Panc1 (cell line): Measurements from ENCODE around the gene LPAR3. TPM values are rescaled to one million over a fixed set of nuclear protein-coding genes. Genes with fewer than 3 reads are reported as not detected.

Source experiments
- ATAC-seq: fragments of 200-7000 bp; cut with Tn5 transposase; 2 replicates; pipeline ENCODE4 v1.9.1; 2020; ENCODE audit warnings: mild to moderate bottlenecking, moderate library complexity
- BruUV-seq: library from RNA; stranded (reverse); fragments of 400-500 nt; replicated peaks from 2 replicates; lab custom pipeline; 2021; lab: Mats Ljungman, UMichigan
- CTCF ChIA-PET: fragments of 300-600 bp; sonication (Branson Sonifier 250); formaldehyde crosslinking; loops from one replicate; lab custom pipeline; 2022; ENCODE audit warnings: antibody characterized with exemption; lab: Charles Lee
- POLR2A ChIA-PET: fragments of 300-600 bp; sonication (Branson Sonifier 250); formaldehyde crosslinking; loops from one replicate; lab custom pipeline; 2022; ENCODE audit warnings: antibody characterized with exemption; lab: Charles Lee
- DNase-seq: peaks from one replicate; pipeline ENCODE4 v3.0.0-alpha.2; 2010; ENCODE audit warnings: low read depth, low spot score
- H3K27ac ChIP-seq: 2 replicates; pipeline ENCODE4 v1.5.1; 2011; ENCODE audit warnings: mild to moderate bottlenecking, low read length, inconsistent platforms
- H3K27me3 ChIP-seq: fragments of 200-500 bp; sonication (Bioruptor generic); 2 replicates; pipeline ENCODE4 v1.6.0; 2014; ENCODE audit warnings: low read length, inconsistent platforms; ENCODE audit not compliant: control insufficient read depth, insufficient read depth
- H3K36me3 ChIP-seq: fragments of 200-500 bp; sonication (Bioruptor generic); 2 replicates; pipeline ENCODE4 v1.5.1; 2014; ENCODE audit warnings: inconsistent platforms, mild to moderate bottlenecking, low read length, moderate library complexity; ENCODE audit not compliant: control insufficient read depth, insufficient read depth
- H3K4me1 ChIP-seq: 2 replicates; pipeline ENCODE4 v1.5.1; 2011; ENCODE audit warnings: inconsistent platforms, mild to moderate bottlenecking, low read length, moderate library complexity; ENCODE audit not compliant: control insufficient read depth, insufficient read depth
- H3K4me3 ChIP-seq, 2 experiments: 2 replicates each; pipeline ENCODE4 v1.5.1; 2011 to 2012; ENCODE audit warnings: low read depth in 2 of 2, low read length in 2 of 2, mild to moderate bottlenecking in 2 of 2, inconsistent platforms in 1 of 2, moderate library complexity in 1 of 2
- H3K9me3 ChIP-seq: fragments of 200-500 bp; sonication (Bioruptor generic); 2 replicates; pipeline ENCODE4 v1.5.1; 2014; ENCODE audit warnings: low read depth, mild to moderate bottlenecking, inconsistent platforms, low read length, moderate library complexity; ENCODE audit not compliant: control insufficient read depth, insufficient read depth
- POLR2AphosphoS5 ChIP-seq: IDR thresholded peaks from 2 replicates; pipeline ENCODE4 v1.6.1; 2012; ENCODE audit warnings: mild to moderate bottlenecking, low read depth, low read length, moderate library complexity
- SIN3A ChIP-seq: IDR thresholded peaks from 2 replicates; pipeline ENCODE4 v1.6.1; 2012; ENCODE audit warnings: low read depth, mild to moderate bottlenecking, low read length, moderate library complexity, borderline replicate concordance; ENCODE audit not compliant: insufficient read depth
- TCF7L2 ChIP-seq: IDR thresholded peaks from 2 replicates; pipeline ENCODE4 v1.6.1; 2011; ENCODE audit warnings: mild to moderate bottlenecking, low read depth, low read length, inconsistent platforms
- in situ Hi-C: cut with HindIII; loops from 2 replicates; pipeline ENCODE4 v1.10.0; 2016; ENCODE audit warnings: low sequenced_read_pairs, low pct_unique_long_range_greater_than_20kb
- intact Hi-C: fragments of 100-400 bp; cut with micrococcal nuclease; formaldehyde crosslinking; loops from one replicate; pipeline ENCODE4 v1.10.0; 2022; ENCODE audit not compliant: unreplicated experiment
- total RNA-seq: library from RNA; stranded (reverse); gene quantifications from one replicate; pipeline ENCODE4 v1.2.1, GENCODE V29; 2021; ENCODE audit not compliant: unreplicated experiment
- TF ChIP-seq, protein P1 (sequence below): fragments of 450-650 bp; IDR thresholded peaks from 2 replicates; pipeline ENCODE4 v1.5.1; 2017; ENCODE audit warnings: mild to moderate bottlenecking
- TF ChIP-seq, protein P2 (sequence below), 2 experiments: IDR thresholded peaks; 2 replicates each; pipeline ENCODE4 v1.6.1; 2011 to 2012; ENCODE audit warnings: low read depth in 2 of 2, control low read depth in 1 of 2, low read length in 1 of 2, mild to moderate bottlenecking in 1 of 2, moderate library complexity in 1 of 2; ENCODE audit not compliant: insufficient read depth in 1 of 2

The LPAR3 gene
- total RNA-seq, 1 experiment from 2014 or later, result 6.3 TPM

DNA sequence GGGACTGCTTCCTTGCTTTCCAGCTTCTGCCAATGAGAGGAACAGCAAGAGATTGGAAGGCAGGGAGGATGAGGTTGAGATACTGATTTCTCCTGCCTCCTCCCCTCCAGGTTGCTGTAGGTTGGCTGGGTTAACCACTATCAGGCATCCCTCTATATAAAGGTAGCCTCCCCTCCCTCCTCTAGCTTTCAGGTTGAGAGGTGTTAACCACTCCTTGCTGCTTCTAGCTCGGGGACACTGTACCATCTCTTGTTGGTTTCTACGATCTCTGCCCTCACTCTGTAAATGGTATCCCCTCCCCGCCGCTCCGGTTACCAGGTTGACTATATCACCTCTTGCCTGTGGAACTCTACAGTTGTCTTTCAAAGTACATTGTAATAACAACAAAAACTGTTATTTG lies 16.7 kb downstream of the LPAR3 start:
- Histone ChIP-seq H3K4me3 (no peak overlapping the region), H3K27me3 (peaks cover 13% of the 10 kb centered on the region), H3K4me1 (no peaks in the 10 kb centered on the region), H3K9me3 (no peaks in the 10 kb centered on the region), H3K36me3 (no peaks in the 10 kb centered on the region), H3K27ac (no peak overlapping the region)
- in situ Hi-C loops (no loop called here), intact Hi-C loops (loop anchor here (10.0 kb wide), 1 partner anchor 58 kb away; no protein-coding TSS in a partner anchor)
- TF ChIP-seq TCF7L2 (no peak), SIN3A (no peak), POLR2AphosphoS5 (no peak)
- TF ChIP-seq, protein P1, sequence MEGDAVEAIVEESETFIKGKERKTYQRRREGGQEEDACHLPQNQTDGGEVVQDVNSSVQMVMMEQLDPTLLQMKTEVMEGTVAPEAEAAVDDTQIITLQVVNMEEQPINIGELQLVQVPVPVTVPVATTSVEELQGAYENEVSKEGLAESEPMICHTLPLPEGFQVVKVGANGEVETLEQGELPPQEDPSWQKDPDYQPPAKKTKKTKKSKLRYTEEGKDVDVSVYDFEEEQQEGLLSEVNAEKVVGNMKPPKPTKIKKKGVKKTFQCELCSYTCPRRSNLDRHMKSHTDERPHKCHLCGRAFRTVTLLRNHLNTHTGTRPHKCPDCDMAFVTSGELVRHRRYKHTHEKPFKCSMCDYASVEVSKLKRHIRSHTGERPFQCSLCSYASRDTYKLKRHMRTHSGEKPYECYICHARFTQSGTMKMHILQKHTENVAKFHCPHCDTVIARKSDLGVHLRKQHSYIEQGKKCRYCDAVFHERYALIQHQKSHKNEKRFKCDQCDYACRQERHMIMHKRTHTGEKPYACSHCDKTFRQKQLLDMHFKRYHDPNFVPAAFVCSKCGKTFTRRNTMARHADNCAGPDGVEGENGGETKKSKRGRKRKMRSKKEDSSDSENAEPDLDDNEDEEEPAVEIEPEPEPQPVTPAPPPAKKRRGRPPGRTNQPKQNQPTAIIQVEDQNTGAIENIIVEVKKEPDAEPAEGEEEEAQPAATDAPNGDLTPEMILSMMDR, result no peak
- TF ChIP-seq, protein P2, sequence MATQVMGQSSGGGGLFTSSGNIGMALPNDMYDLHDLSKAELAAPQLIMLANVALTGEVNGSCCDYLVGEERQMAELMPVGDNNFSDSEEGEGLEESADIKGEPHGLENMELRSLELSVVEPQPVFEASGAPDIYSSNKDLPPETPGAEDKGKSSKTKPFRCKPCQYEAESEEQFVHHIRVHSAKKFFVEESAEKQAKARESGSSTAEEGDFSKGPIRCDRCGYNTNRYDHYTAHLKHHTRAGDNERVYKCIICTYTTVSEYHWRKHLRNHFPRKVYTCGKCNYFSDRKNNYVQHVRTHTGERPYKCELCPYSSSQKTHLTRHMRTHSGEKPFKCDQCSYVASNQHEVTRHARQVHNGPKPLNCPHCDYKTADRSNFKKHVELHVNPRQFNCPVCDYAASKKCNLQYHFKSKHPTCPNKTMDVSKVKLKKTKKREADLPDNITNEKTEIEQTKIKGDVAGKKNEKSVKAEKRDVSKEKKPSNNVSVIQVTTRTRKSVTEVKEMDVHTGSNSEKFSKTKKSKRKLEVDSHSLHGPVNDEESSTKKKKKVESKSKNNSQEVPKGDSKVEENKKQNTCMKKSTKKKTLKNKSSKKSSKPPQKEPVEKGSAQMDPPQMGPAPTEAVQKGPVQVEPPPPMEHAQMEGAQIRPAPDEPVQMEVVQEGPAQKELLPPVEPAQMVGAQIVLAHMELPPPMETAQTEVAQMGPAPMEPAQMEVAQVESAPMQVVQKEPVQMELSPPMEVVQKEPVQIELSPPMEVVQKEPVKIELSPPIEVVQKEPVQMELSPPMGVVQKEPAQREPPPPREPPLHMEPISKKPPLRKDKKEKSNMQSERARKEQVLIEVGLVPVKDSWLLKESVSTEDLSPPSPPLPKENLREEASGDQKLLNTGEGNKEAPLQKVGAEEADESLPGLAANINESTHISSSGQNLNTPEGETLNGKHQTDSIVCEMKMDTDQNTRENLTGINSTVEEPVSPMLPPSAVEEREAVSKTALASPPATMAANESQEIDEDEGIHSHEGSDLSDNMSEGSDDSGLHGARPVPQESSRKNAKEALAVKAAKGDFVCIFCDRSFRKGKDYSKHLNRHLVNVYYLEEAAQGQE (IDR thresholded peaks at IDR 0.05; ENCODE audit: insufficient read depth in 1 of 2, low read depth in 2 of 2, low read length in 1 of 2), result no peak
- ChIA-PET CTCF (no interaction called here), POLR2A (no interaction called here)
- DNase-seq, result no peak
- no TSS peak for BruUV-seq
- 0 out of 2 replicates have a peak, but pooled peaks have one; percentile 7 for ATAC-seq

GRCh38 chr1:84873366-84873765 lies 19.6 kb downstream of the LPAR3 start:
- BruUV-seq, result no TSS peak
- ATAC-seq (no peak), DNase-seq (no peak)
- Histone ChIP-seq H3K27ac (no peak overlapping the region), H3K27me3 (peaks cover 17% of the 10 kb centered on the region), H3K4me3 (no peak overlapping the region), H3K36me3 (no peaks in the 10 kb centered on the region), H3K4me1 (no peaks in the 10 kb centered on the region), H3K9me3 (no peaks in the 10 kb centered on the region)
- CTCF ChIA-PET, result no interaction called here
- in situ Hi-C loops, result no loop called here
- intact Hi-C loops, result loop anchor here (10.0 kb wide), 1 partner anchor 61 kb away; no protein-coding TSS in a partner anchor
- POLR2A ChIA-PET, result no interaction called here
- TF ChIP-seq, protein P1, result no peak
- TF ChIP-seq, protein P2 (IDR thresholded peaks at IDR 0.05; ENCODE audit: insufficient read depth in 1 of 2, low read depth in 2 of 2, low read length in 1 of 2), result no peak
- TF ChIP-seq SIN3A, result no peak
- TF ChIP-seq TCF7L2, result no peak
- no peak for TF ChIP-seq POLR2AphosphoS5
